ENCODE measurements around the gene HACL1. TPM values are rescaled to one million over a fixed set of nuclear protein-coding genes. Genes with fewer than 3 reads are reported as not detected.

The HACL1 gene
- total RNA-seq, 1 donor from 2014 or later: 48.6 TPM

DNA sequence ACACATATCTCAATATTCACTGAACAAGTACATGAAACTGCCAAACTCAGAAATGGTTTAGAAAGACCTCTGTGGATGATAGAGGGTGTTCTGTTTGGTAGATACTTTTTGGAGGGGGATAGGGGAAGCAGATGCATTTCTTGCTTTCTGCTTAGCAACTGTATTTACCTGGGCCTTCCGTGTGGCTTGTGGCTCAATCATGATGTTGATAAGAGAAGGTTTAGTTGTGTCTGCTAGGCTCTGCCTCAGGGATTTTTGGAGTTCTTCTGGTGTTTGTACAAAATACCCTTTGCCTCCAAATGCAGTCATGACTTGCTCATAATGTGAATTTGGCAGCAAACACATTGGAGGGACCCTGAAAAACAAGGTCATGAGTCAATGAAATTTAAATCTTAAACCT is 38.2 kb downstream of the HACL1 start:
- H3K9ac ChIP-seq: no peak overlapping the region
- Mint-ChIP-seq H3K4me1 (no peaks in the 10 kb centered on the region), H3K27ac (no peak overlapping the region), H3K4me3 (no peak overlapping the region), H3K9me3 (no peaks in the 10 kb centered on the region), H3K36me3 (peaks cover 14% of the 10 kb centered on the region), H3K27me3 (ENCODE audit: insufficient read depth, low read depth) (peaks cover 4% of the 10 kb centered on the region)
- H3K9me3 ChIP-seq (ENCODE audit: low read depth): no peaks in the 10 kb centered on the region
- H3K36me3 ChIP-seq: peaks cover 5% of the 10 kb centered on the region
- H3K4me2 ChIP-seq: no peak overlapping the region
- H3K4me1 ChIP-seq: peaks cover 13% of the 10 kb centered on the region
- H2AFZ ChIP-seq (replicated peaks): no peak overlapping the region
- no peak overlapping the region for H3K27ac ChIP-seq
- no peaks in the 10 kb centered on the region for H4K20me1 ChIP-seq (ENCODE audit: low read depth)
- DNase-seq (ENCODE audit: low spot score): no peak
- H3F3A ChIP-seq (ENCODE audit: low read depth): peaks cover 17% of the 10 kb centered on the region
- H3K27me3 ChIP-seq: no peaks in the 10 kb centered on the region
- H3K4me3 ChIP-seq: no peak overlapping the region
- H3K79me2 ChIP-seq (ENCODE audit: low read depth): no peaks in the 10 kb centered on the region
- no peak for TF ChIP-seq EZH2phosphoT487 (IDR thresholded peaks at IDR 0.05)
- TF ChIP-seq, protein P1, sequence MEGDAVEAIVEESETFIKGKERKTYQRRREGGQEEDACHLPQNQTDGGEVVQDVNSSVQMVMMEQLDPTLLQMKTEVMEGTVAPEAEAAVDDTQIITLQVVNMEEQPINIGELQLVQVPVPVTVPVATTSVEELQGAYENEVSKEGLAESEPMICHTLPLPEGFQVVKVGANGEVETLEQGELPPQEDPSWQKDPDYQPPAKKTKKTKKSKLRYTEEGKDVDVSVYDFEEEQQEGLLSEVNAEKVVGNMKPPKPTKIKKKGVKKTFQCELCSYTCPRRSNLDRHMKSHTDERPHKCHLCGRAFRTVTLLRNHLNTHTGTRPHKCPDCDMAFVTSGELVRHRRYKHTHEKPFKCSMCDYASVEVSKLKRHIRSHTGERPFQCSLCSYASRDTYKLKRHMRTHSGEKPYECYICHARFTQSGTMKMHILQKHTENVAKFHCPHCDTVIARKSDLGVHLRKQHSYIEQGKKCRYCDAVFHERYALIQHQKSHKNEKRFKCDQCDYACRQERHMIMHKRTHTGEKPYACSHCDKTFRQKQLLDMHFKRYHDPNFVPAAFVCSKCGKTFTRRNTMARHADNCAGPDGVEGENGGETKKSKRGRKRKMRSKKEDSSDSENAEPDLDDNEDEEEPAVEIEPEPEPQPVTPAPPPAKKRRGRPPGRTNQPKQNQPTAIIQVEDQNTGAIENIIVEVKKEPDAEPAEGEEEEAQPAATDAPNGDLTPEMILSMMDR (IDR thresholded peaks at IDR 0.05): no peak
- TF ChIP-seq EZH2 (IDR thresholded peaks at IDR 0.05): no peak

DNA sequence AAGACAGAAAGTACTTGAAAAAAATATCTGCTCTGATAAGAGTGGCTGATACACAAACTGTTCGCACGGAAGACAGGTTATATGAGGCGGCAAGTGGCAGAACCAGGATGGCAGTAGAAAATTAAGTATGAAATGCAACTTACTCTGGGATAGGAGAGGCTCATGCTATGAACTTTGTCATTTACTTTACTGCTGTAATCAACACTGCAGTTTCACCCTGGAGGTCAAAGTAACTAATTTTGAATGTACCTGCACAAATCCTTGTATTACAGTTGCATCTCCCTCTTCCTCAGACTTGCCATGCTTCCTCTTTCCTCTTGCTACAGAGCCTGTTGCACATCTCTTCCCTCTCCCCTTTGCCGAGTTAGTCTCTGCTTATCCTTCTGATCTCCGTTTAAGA is 38.8 kb downstream of the HACL1 start:
- no peaks in the 10 kb centered on the region for H4K20me1 ChIP-seq (ENCODE audit: low read depth)
- peaks cover 17% of the 10 kb centered on the region for H3F3A ChIP-seq (ENCODE audit: low read depth)
- H3K27me3 ChIP-seq: no peaks in the 10 kb centered on the region
- Mint-ChIP-seq H3K4me1 (no peaks in the 10 kb centered on the region), H3K9me3 (no peaks in the 10 kb centered on the region), H3K27ac (no peak overlapping the region), H3K27me3 (ENCODE audit: insufficient read depth, low read depth) (peaks cover 4% of the 10 kb centered on the region), H3K4me3 (no peak overlapping the region), H3K36me3 (peaks cover 10% of the 10 kb centered on the region)
- H3K79me2 ChIP-seq (ENCODE audit: low read depth): no peaks in the 10 kb centered on the region
- DNase-seq (ENCODE audit: low spot score): no peak
- no peak overlapping the region for H3K4me3 ChIP-seq
- H3K36me3 ChIP-seq: peaks cover 2% of the 10 kb centered on the region
- H3K9me3 ChIP-seq (ENCODE audit: low read depth): no peaks in the 10 kb centered on the region
- TF ChIP-seq, protein P1 (IDR thresholded peaks at IDR 0.05): no peak
- TF ChIP-seq EZH2 (IDR thresholded peaks at IDR 0.05) (no peak), EZH2phosphoT487 (IDR thresholded peaks at IDR 0.05) (no peak)
- H3K4me2 ChIP-seq: no peak overlapping the region
- no peak overlapping the region for H3K9ac ChIP-seq
- H3K4me1 ChIP-seq: peaks cover 13% of the 10 kb centered on the region
- no peak overlapping the region for H3K27ac ChIP-seq
- H2AFZ ChIP-seq (replicated peaks): no peak overlapping the region

DNA sequence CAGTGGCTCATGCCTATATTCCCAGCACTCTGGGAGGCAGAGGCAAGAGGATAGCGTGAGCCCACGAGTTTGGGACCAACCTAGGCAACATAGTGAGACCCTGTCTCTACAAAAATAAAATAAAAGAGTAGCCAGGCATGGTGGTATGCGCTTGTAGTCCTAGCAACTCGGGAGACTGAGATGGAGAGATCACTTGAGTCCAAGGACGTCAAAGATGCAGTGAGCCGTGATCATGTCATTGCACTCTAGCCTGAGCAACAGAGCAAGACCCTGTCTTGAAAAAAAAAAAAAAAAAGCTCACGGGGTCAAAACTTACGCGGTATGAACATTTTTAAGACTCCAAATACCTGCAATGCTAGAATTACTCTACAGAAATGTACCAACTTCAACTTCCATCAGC is 42.8 kb downstream of the HACL1 start:
- H3K4me1 ChIP-seq: peaks cover 13% of the 10 kb centered on the region
- H2AFZ ChIP-seq (replicated peaks): no peak overlapping the region
- Mint-ChIP-seq H3K4me1 (no peaks in the 10 kb centered on the region), H3K36me3 (peaks cover 8% of the 10 kb centered on the region), H3K27ac (no peak overlapping the region), H3K4me3 (no peak overlapping the region), H3K9me3 (no peaks in the 10 kb centered on the region), H3K27me3 (ENCODE audit: insufficient read depth, low read depth) (peaks cover 4% of the 10 kb centered on the region)
- H3K4me2 ChIP-seq: no peak overlapping the region
- TF ChIP-seq EZH2 (IDR thresholded peaks at IDR 0.05) (no peak), EZH2phosphoT487 (IDR thresholded peaks at IDR 0.05) (no peak)
- TF ChIP-seq, protein P1 (IDR thresholded peaks at IDR 0.05): no peak
- no peaks in the 10 kb centered on the region for H3K27me3 ChIP-seq
- no peak overlapping the region for H3K4me3 ChIP-seq
- no peak overlapping the region for H3K27ac ChIP-seq
- H3K36me3 ChIP-seq: no peaks in the 10 kb centered on the region
- H3K9me3 ChIP-seq (ENCODE audit: low read depth): no peaks in the 10 kb centered on the region
- no peaks in the 10 kb centered on the region for H3K79me2 ChIP-seq (ENCODE audit: low read depth)
- H3F3A ChIP-seq (ENCODE audit: low read depth): peaks cover 17% of the 10 kb centered on the region
- H3K9ac ChIP-seq: no peak overlapping the region
- H4K20me1 ChIP-seq (ENCODE audit: low read depth): no peaks in the 10 kb centered on the region
- no peak for DNase-seq (ENCODE audit: low spot score)
